PFSK-1 (cell line): ENCODE results near the gene SCRT2.

Experiments
- POLR2AphosphoS5 ChIP-seq: IDR thresholded peaks from 2 replicates; pipeline ENCODE4 v1.6.1; 2012; ENCODE audit warnings: low read depth, mild to moderate bottlenecking, control low read depth, low read length, moderate library complexity
- REST ChIP-seq, 2 experiments: IDR thresholded peaks; 2 replicates each; pipeline versions ENCODE4 v1.6.1 to v1.8.0; 2011 to 2012; ENCODE audit warnings: low read depth in 2 of 2, low read length in 2 of 2, control low read depth in 1 of 2, inconsistent platforms in 1 of 2, mild to moderate bottlenecking in 1 of 2, moderate library complexity in 1 of 2; ENCODE audit not compliant: insufficient read depth in 1 of 2
- SIN3A ChIP-seq: IDR thresholded peaks from 2 replicates; pipeline ENCODE4 v1.6.1; 2012; ENCODE audit warnings: mild to moderate bottlenecking, low read length, moderate library complexity, borderline replicate concordance; ENCODE audit not compliant: insufficient read depth
- TAF1 ChIP-seq: IDR thresholded peaks from 2 replicates; pipeline ENCODE4 v1.6.1; 2012; ENCODE audit warnings: low read length, control low read depth, borderline replicate concordance; ENCODE audit not compliant: insufficient read depth

- no peak for TF ChIP-seq POLR2AphosphoS5
- no peak for TF ChIP-seq TAF1
- TF ChIP-seq SIN3A, result no peak
- no peak for TF ChIP-seq REST (IDR thresholded peaks at IDR 0.05; ENCODE audit: insufficient read depth in 1 of 2, low read depth in 2 of 2, low read length in 2 of 2)
These were observed 28.8 kb downstream of the SCRT2 start for GRCh38 chr20:646868-647233.
